22Rv1 (cell line): ENCODE results near the gene GRIP2.

Experiments
- ZFX ChIP-seq: fragments of 450-650 bp; IDR thresholded peaks from 2 replicates; pipeline ENCODE4 v1.6.1; 2017; ENCODE audit warnings: antibody characterized with exemption, borderline replicate concordance
- TF ChIP-seq, protein P1 (sequence below): fragments of 450-650 bp; IDR thresholded peaks from 2 replicates; pipeline ENCODE4 v1.5.1; 2017; ENCODE audit warnings: mild to moderate bottlenecking

DNA sequence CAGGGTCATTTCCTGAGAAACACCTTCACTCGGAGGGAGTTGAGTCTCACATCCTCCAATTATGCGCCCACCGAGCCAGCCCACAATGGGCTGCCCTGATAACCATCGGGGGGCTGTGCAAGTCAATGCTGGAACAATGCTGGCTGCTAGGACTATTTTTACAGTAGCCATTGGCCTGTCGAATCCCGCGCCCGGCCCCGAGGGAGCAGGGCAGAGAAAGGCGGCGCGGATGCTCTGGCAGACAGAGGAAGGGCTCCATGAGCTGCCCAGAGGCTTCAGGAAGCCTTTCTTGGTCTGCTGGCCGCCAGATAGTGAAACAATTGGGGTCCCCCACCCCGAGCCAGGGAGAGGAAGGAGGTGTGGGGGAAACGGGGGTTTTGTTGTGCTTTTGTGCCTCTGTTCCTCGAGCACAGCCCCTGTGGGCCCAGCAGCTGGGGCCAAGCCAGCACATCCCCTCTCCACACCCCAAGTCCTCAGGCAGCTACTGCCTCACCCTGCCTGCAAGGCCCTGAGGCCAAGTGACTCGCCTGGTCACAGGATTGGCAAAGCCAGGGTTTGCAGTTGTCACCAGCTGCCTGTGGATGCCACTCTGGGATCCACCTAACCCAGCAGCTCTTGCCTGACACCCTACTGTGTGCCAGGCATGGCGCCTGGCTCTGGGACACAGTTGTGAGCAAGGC lies 98.8 kb downstream of the GRIP2 start:
- TF ChIP-seq, protein P1, sequence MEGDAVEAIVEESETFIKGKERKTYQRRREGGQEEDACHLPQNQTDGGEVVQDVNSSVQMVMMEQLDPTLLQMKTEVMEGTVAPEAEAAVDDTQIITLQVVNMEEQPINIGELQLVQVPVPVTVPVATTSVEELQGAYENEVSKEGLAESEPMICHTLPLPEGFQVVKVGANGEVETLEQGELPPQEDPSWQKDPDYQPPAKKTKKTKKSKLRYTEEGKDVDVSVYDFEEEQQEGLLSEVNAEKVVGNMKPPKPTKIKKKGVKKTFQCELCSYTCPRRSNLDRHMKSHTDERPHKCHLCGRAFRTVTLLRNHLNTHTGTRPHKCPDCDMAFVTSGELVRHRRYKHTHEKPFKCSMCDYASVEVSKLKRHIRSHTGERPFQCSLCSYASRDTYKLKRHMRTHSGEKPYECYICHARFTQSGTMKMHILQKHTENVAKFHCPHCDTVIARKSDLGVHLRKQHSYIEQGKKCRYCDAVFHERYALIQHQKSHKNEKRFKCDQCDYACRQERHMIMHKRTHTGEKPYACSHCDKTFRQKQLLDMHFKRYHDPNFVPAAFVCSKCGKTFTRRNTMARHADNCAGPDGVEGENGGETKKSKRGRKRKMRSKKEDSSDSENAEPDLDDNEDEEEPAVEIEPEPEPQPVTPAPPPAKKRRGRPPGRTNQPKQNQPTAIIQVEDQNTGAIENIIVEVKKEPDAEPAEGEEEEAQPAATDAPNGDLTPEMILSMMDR = no peak
- TF ChIP-seq ZFX = no peak
